ENCODE data around the gene DCANP1. TPM values are rescaled to one million over a fixed set of nuclear protein-coding genes. Genes with fewer than 3 reads are reported as not detected.

The DCANP1 gene
- total RNA-seq, 1 donor from 2014 or later = not detected

DNA sequence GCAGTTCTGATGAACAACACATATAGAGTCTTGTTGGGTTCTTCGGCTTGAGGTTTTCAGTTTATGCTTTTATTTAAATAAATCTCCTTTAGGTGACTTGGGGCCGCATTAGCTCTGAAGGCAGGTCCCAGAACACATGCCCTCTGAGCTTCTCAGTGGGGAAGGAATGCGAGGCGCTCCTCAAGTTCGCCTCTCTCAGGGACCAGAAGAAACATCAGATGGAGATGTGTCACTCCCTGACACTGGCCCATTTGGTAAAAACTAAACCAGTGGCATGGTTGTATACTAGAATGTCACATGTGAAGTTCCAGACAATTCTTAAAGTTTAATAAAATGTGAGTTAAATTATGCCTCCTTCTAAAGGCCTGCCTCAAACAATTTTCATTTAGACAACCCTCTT is 50.1 kb downstream of the DCANP1 start:
- TF ChIP-seq, protein P1, sequence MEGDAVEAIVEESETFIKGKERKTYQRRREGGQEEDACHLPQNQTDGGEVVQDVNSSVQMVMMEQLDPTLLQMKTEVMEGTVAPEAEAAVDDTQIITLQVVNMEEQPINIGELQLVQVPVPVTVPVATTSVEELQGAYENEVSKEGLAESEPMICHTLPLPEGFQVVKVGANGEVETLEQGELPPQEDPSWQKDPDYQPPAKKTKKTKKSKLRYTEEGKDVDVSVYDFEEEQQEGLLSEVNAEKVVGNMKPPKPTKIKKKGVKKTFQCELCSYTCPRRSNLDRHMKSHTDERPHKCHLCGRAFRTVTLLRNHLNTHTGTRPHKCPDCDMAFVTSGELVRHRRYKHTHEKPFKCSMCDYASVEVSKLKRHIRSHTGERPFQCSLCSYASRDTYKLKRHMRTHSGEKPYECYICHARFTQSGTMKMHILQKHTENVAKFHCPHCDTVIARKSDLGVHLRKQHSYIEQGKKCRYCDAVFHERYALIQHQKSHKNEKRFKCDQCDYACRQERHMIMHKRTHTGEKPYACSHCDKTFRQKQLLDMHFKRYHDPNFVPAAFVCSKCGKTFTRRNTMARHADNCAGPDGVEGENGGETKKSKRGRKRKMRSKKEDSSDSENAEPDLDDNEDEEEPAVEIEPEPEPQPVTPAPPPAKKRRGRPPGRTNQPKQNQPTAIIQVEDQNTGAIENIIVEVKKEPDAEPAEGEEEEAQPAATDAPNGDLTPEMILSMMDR (IDR thresholded peaks at IDR 0.05; ENCODE audit: insufficient read depth, low read length, severe bottlenecking) = no peak
- H3K36me3 ChIP-seq (ENCODE audit: control insufficient read depth, insufficient read depth, low read length) = peaks cover 4% of the 10 kb centered on the region
- no peaks in the 10 kb centered on the region for H3K27me3 ChIP-seq (ENCODE audit: control insufficient read depth, insufficient read depth, low read length)
- no peak for DNase-seq (ENCODE audit: low read depth)
- no peak for FAIRE-seq
- H3K4me3 ChIP-seq (ENCODE audit: low read depth, low read length) = no peak overlapping the region

DNA sequence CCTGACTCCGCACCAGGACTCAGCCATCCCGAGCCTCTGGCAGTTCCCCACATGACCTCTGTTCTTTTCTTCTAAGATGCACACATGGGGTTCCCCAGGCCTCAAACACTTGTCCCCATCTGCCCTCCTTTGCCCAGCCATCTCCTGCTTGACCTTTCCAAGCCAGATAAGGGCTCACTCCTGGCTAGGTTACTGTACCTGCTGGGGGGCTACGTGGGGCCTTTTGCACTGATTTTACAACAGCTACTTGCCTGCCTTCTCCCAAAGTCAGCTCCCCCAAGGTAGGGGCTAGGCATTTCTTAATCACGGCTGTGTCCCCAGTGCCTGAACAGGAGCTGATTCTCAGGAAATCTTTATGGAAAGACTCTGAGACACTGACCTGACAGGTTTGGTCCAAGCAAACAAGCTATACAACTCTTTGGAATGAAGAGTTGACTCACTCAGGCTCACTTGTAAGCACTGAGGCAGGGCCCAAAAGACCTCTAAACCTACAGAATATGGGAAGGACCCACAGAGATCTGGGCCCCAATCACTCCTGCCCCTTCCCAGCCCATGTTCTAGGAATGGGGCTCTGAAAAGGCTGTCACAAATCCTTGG is 50.6 kb downstream of the DCANP1 start:
- TF ChIP-seq, protein P1 (IDR thresholded peaks at IDR 0.05; ENCODE audit: insufficient read depth, low read length, severe bottlenecking) = no peak
- FAIRE-seq (no peak), DNase-seq (ENCODE audit: low read depth) (peak; percentile 76)
- Histone ChIP-seq H3K36me3 (ENCODE audit: control insufficient read depth, insufficient read depth, low read length) (peaks cover 5% of the 10 kb centered on the region), H3K27me3 (ENCODE audit: control insufficient read depth, insufficient read depth, low read length) (no peaks in the 10 kb centered on the region), H3K4me3 (ENCODE audit: low read depth, low read length) (no peak overlapping the region)

DNA sequence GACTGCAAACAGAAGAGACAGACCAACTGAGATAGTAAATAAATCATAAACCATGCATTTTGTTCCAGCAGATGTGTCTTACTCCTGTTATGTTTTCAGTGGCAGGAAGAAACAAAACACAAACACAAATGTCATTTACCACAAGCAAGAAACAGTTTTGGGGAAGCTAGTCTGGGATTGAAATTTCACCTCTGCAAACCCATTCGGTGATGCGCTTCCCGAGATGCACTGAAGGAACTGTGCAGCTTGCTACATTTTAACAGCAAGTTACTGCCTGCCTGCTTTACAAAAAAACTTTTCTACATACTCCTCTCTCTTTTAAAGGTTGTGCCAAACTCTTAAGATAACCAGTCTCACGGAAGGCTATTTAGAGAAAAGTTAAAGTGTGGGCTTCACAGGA is 51.3 kb downstream of the DCANP1 start:
- H3K36me3 ChIP-seq (ENCODE audit: control insufficient read depth, insufficient read depth, low read length) = peaks cover 5% of the 10 kb centered on the region
- no peak overlapping the region for H3K4me3 ChIP-seq (ENCODE audit: low read depth, low read length)
- TF ChIP-seq, protein P1 (IDR thresholded peaks at IDR 0.05; ENCODE audit: insufficient read depth, low read length, severe bottlenecking) = no peak
- FAIRE-seq = no peak
- no peaks in the 10 kb centered on the region for H3K27me3 ChIP-seq (ENCODE audit: control insufficient read depth, insufficient read depth, low read length)
- DNase-seq (ENCODE audit: low read depth) = no peak

DNA sequence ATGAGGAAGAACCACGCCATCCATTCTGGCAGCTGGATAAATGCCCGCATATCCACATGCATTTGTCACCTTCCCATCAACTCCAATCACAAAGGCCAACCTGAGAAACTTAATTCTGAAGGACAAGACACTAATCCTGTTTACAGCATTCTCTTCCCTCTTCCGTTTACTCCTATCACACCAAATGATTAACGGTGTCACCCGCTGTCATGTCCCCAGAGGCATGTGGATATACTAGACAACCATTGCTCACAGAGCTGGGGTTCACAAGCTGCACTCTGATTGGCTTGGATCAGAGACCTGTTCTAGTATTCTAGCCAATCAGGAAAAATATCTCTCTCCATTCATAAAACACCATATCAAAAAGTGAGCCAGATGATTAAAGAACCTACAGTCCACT is 51.7 kb downstream of the DCANP1 start:
- H3K36me3 ChIP-seq (ENCODE audit: control insufficient read depth, insufficient read depth, low read length) = peaks cover 5% of the 10 kb centered on the region
- FAIRE-seq (no peak), DNase-seq (ENCODE audit: low read depth) (no peak)
- H3K27me3 ChIP-seq (ENCODE audit: control insufficient read depth, insufficient read depth, low read length) = no peaks in the 10 kb centered on the region
- no peak overlapping the region for H3K4me3 ChIP-seq (ENCODE audit: low read depth, low read length)
- TF ChIP-seq, protein P1 (IDR thresholded peaks at IDR 0.05; ENCODE audit: insufficient read depth, low read length, severe bottlenecking) = no peak

Other genes with a start within 250 kb of the DCANP1 start
- gene MACROH2A1, start 48.1 kb downstream of the DCANP1 start, total RNA-seq = 235 and 257 TPM in 2 replicates
- gene TIFAB, start 5.0 kb upstream of the DCANP1 start, total RNA-seq = not detected in 2 replicates
- gene NEUROG1, start 88.6 kb upstream of the DCANP1 start, total RNA-seq = not detected in 2 replicates
- gene CXCL14, start 131.6 kb upstream of the DCANP1 start, total RNA-seq = 0.26 and 1.3 TPM in 2 replicates

Measured in bronchial epithelial cell (primary cell).